ENCODE results near the gene ATP2B2.

Gene ATP2B2

DNA sequence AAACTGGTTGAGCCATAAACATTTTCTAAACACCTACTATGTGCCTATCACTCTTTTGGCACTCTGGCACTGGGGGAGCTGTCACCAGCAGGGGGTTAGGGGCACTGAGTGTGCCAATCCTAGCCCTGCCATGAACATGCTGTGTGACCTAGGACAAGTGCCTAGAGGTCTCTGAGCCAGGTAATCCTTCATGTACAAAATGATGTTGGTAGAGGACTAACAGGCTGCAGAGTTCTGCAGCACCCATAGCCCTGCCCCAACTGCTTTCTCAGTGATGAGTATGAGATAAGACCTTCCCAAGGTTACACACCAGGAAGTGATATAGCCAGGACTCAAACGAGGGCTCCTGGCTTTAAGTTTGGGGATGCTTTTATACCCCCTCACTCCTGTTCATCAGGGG is 99.6 kb downstream of the ATP2B2 start:
- no peak for DNase-seq (ENCODE audit: low read depth in 2 of 2, low spot score in 1 of 2)

DNA sequence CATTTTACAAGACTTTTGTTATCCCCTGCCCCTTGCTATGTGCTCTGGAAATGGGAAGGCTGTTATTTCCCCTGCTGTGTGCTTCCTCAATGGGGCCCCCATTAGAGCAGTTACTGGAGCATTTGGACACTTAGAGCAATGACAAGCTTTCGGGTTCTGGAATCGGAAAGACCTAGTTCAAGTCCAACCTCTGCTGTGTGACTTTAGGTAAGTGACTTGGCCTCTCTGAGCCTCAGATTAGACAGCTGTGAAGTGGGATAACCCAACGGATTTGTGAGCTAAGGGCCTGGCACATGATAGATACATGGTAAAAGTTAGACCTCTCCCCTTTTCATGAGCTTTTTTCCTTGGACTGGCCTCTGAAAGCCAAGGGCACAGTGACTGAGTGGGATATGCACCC is 100.5 kb downstream of the ATP2B2 start:
- no peak for DNase-seq (ENCODE audit: low read depth in 2 of 2, low spot score in 1 of 2)

- DNase-seq (ENCODE audit: low read depth in 2 of 2, low spot score in 1 of 2) = no peak
Measured at GRCh38 chr3:10404377-10404776, 101.0 kb downstream of the ATP2B2 start.

DNA sequence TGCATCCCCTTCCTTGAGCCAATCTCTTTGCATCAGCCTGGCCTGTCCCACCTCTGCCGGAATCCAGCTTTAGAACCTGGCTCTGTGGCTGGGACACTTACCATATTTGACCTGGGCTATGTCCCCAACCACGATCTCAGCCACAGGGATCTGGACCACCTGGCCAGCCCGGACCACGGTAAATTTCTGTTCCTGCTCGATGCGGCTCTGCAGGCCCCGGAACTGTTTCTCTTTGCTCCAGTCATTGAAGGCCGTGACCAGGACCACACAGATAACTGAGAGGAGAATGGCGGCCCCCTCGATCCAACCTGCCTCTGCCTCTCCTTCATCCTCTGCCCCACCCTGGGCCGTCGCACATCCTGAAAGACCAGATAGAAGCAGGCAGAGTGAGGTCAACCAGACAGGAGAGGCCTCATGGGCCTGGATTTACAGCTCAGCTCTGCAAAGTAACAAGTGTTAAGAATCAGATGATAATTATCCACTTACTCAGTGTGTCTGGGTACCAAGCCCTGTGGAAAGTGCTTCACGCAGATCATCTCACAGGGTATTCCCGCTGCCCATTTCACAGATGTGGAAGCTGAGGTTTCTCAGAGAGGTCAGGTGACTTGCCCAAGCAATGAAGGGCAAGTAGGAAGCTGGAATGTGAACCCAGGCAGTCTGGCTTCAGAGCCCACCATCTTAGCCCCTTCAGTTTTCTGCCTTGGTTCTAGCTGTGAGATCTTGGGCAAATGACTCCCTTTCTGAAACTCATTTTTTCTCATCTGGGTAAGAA is 103.2 kb downstream of the ATP2B2 start:
- no peak for DNase-seq (ENCODE audit: low read depth in 2 of 2, low spot score in 1 of 2)

- no peak for DNase-seq (ENCODE audit: low read depth in 2 of 2, low spot score in 1 of 2)
Measured at GRCh38 chr3:10400749-10401495, 104.5 kb downstream of the ATP2B2 start.

GRCh38 chr3:10400050-10400748 is 105.2 kb downstream of the ATP2B2 start:
- no peak for DNase-seq (ENCODE audit: low read depth in 2 of 2, low spot score in 1 of 2)

DNA sequence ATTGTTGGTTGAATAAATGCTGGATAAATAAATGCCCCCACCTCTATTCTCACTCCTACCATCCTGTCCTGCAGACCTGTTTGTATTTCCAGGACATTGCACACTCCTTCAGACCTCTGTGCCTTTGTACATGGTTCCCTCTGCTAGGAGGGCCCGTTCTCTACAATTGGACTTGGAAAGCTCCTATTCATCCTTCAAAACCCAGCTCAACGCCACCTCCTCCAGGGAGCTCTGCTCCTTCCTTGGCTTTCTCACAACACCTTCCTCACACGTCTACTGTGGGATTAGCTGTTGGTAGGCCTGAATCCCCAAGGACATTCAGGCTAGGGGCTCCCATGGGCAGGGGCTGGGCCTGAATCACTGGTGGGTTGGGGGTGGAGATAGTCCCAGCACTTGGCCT is 105.8 kb downstream of the ATP2B2 start:
- DNase-seq (ENCODE audit: low read depth in 2 of 2, low spot score in 1 of 2) = no peak

DNA sequence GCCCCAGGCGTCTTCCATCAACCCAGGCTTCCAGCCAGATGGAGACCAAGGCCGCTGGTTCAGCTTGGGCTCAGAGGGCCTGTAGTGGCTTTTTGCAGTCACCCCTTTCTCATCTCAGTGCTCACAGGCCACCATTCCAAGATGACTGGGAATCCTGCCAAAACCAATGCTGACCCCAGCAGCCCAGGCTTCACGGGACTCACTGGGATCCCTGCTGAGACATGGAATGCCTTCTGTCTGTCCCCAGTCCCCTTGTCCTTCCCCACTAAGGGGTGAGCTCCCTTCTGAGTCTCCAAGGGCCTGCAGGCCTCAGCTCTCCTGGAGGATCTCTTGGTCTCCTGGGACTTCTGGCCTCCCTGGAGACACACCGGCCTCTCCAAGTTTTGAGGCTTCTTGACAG is 107.0 kb downstream of the ATP2B2 start:
- DNase-seq (ENCODE audit: low read depth in 2 of 2, low spot score in 1 of 2) = no peak

DNA sequence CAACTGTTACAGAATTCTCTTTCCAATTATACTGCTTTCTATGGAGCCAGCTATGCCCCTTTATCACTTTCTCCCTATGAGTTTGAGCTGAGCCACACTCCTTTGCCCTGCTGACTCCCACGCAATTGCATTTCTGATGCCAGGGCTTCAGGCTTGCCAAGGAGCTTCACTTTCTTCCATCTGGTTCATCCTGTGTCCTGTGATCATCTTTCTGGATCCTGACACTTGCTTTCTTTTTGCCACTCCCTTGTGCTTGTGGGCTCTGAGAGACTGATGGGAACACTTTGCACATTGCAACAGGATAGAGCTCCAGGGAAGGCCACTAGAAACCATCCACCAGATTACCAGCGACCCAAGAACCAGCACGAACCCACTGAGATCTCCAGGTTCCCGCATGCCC is 107.5 kb downstream of the ATP2B2 start:
- DNase-seq (ENCODE audit: low read depth in 2 of 2, low spot score in 1 of 2) = no peak

GRCh38 chr3:10396931-10397330 is 108.5 kb downstream of the ATP2B2 start:
- DNase-seq (ENCODE audit: low read depth in 2 of 2, low spot score in 1 of 2) = no peak

GRCh38 chr3:10396083-10396482 is 109.3 kb downstream of the ATP2B2 start:
- no peak for DNase-seq (ENCODE audit: low read depth in 2 of 2, low spot score in 1 of 2)

DNA sequence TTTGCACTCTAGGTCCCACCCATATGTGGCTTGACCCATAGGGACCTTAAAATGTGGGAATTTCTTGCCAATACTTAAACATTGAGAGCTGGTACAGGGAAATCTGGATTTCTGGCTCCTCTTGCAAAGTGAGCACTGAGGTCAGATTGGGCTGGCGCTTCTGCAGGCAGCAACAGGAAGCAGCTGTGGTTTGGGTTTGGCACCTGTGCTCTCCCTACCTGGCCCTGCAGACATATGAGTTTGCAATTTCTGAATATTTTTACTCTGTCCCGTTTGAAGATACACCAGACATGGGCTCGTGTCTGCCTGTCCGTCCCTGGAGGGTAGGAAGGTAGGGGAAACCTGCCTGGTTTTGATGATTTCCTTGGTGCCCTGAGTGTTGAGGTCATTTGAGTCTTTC is 109.7 kb downstream of the ATP2B2 start:
- DNase-seq (ENCODE audit: low read depth in 2 of 2, low spot score in 1 of 2) = peak in 1 of 2 donors; percentile 13

GRCh38 chr3:10395196-10395595 is 110.2 kb downstream of the ATP2B2 start:
- no peak for DNase-seq (ENCODE audit: low read depth in 2 of 2, low spot score in 1 of 2)

DNA sequence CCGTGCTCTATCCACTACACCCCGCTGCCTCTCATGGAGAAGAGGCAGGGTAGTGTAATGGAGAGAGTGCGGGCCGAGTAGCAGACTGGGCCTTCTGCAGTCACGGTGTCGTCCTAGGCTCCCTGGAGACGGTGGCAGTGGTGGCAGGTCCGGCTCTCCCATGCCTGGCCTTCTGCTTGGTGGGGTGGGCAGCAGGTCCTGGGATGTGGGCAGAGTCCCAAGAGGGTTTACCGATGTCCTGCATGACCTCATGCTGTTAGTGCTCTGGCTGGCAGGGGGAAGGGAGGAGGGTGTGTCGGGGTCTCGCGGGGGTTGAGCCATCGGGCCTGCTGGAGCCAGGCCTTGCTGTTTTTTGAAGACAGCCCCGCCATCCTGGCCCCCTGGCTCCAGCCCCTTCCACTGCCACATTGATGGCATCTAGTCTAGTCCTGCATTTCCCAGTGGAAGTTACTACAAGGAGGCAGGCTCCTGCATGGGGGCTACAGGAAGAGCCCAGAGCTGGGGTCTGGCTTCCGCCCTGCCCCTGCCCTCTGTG is 110.8 kb downstream of the ATP2B2 start:
- DNase-seq (ENCODE audit: low read depth in 2 of 2, low spot score in 1 of 2) = no peak

DNA sequence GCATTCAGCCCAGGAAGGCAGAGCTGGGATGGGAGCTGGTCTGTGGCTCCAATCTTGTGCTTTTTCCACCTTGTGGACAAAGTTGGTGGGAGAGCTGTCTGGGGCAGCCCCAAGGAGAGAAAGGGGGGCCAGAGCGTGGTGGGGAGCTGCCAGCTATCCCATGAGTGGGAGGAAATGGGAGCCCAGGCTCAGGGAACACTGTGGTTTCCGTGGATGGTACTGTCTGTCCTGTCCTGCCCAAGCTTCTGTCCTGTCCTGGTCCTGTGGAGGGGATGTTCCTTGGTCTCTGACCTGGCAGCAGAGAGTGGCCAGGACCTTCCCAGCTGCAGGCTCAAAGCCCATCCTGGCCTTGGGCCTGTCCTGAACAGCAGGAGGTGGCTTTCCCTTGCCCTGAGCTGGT is 111.9 kb downstream of the ATP2B2 start:
- DNase-seq (ENCODE audit: low read depth in 2 of 2, low spot score in 1 of 2) = no peak

GRCh38 chr3:10392906-10393461 is 112.4 kb downstream of the ATP2B2 start:
- DNase-seq (ENCODE audit: low read depth in 2 of 2, low spot score in 1 of 2) = no peak

DNA sequence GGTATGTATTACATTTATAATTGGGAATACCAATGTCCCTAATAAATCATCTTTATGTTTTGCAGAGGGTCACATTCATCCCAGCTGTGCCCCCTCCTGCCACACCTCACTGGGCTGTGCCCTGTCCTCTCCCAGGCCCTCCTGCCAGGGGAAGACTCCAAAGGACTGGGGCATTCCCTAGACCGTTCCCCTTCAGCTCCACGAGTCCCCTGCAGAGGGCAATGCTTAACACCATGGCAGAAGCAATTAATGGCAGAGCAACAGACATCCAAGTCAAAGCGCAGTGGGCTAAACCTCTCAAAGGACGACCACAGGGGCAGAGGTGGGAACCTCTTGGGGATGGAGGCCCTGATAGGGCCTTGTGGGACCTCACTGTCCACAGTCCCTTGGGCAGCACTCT is 113.1 kb downstream of the ATP2B2 start:
- no peak for DNase-seq (ENCODE audit: low read depth in 2 of 2, low spot score in 1 of 2)

GRCh38 chr3:10391391-10391790 is 114.0 kb downstream of the ATP2B2 start:
- no peak for DNase-seq (ENCODE audit: low read depth in 2 of 2, low spot score in 1 of 2)

- DNase-seq (ENCODE audit: low read depth in 2 of 2, low spot score in 1 of 2) = no peak
Measured at GRCh38 chr3:10390641-10391373, 114.6 kb downstream of the ATP2B2 start.

- DNase-seq (ENCODE audit: low read depth in 2 of 2, low spot score in 1 of 2) = no peak
Measured at GRCh38 chr3:10389995-10390394, 115.4 kb downstream of the ATP2B2 start.

- no peak for DNase-seq (ENCODE audit: low read depth in 2 of 2, low spot score in 1 of 2)
Measured at GRCh38 chr3:10389339-10389738, 116.0 kb downstream of the ATP2B2 start.
